Epithelial cell of proximal tubule (primary cell): ENCODE results near the gene ZC3H12D. TPM values are rescaled to one million over a fixed set of nuclear protein-coding genes. Genes with fewer than 3 reads are reported as not detected.

Source experiments
- DNase-seq: peaks from one replicate; pipeline ENCODE4 v3.0.0-alpha.2; 2011; ENCODE audit warnings: low read depth
- H3K4me3 ChIP-seq: 2 replicates; pipeline ENCODE4 v1.5.1; 2011; ENCODE audit warnings: low read depth, mild to moderate bottlenecking, low read length
- total RNA-seq: library from RNA; depleted of rRNA; stranded (reverse); fragments of >200 nt; gene quantifications from 2 replicates; pipeline ENCODE4 v1.2.3, GENCODE V29; 2015
- TF ChIP-seq, protein P1 (sequence below): conservative IDR thresholded peaks from 2 replicates; pipeline ENCODE4 v1.5.1; 2012; ENCODE audit warnings: low read depth, mild to moderate bottlenecking, low read length

Gene ZC3H12D
- total RNA-seq, 1 donor from 2014 or later: 0.17 TPM

- TF ChIP-seq, protein P1, sequence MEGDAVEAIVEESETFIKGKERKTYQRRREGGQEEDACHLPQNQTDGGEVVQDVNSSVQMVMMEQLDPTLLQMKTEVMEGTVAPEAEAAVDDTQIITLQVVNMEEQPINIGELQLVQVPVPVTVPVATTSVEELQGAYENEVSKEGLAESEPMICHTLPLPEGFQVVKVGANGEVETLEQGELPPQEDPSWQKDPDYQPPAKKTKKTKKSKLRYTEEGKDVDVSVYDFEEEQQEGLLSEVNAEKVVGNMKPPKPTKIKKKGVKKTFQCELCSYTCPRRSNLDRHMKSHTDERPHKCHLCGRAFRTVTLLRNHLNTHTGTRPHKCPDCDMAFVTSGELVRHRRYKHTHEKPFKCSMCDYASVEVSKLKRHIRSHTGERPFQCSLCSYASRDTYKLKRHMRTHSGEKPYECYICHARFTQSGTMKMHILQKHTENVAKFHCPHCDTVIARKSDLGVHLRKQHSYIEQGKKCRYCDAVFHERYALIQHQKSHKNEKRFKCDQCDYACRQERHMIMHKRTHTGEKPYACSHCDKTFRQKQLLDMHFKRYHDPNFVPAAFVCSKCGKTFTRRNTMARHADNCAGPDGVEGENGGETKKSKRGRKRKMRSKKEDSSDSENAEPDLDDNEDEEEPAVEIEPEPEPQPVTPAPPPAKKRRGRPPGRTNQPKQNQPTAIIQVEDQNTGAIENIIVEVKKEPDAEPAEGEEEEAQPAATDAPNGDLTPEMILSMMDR: no peak
- no peak overlapping the region for H3K4me3 ChIP-seq
- no peak for DNase-seq
These were observed 75.2 kb downstream of the ZC3H12D start for GRCh38 chr6:149409617-149410016.

GRCh38 chr6:149405823-149406765 is 78.7 kb downstream of the ZC3H12D start:
- TF ChIP-seq, protein P1: no peak
- H3K4me3 ChIP-seq: no peak overlapping the region
- DNase-seq: no peak

DNA sequence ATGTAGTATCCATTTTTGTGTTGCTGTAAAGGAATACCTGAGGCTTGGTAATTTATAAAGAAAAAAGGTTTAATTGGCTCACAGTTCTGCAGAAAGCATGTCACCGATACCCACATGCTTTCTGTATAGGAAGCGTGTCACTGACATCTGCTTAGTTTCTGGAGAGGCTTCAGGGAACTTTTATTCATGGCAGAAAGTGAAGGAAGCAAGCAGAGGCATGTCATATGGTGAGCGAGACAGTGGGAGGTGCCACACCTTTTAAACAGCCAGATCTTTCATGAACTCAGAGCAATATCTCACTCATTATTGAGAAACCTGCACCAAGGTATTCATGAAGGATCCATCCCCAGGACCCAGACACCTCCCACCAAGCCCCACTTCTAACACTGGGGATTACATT is 81.3 kb downstream of the ZC3H12D start:
- no peak for DNase-seq
- TF ChIP-seq, protein P1: no peak
- H3K4me3 ChIP-seq: no peak overlapping the region

GRCh38 chr6:149400050-149400449 is 84.8 kb downstream of the ZC3H12D start, which contains the start of gene SUMO4:
Gene SUMO4 (plus strand): TSS chr6:149400262. CDS start chr6:149400392, 130 bp downstream.
- no peak within 1 kb of the TSS for H3K4me3 ChIP-seq
- TF ChIP-seq, protein P1: no peak

GRCh38 chr6:149397384-149397783 is 87.4 kb downstream of the ZC3H12D start:
- no peak overlapping the region for H3K4me3 ChIP-seq
- no peak for DNase-seq
- TF ChIP-seq, protein P1: no peak

More at GRCh38 chr6:149400050-149400449, 84.8 kb downstream of the ZC3H12D start, which contains the start of gene SUMO4:
- DNase-seq: no peak

Other genes with a start within 250 kb of the ZC3H12D start
- gene TAB2, start 167.3 kb downstream of the ZC3H12D start, total RNA-seq: 16.9 and 18.7 TPM in 2 replicates
- not detected in 2 replicates for gene SUMO4, start 84.8 kb downstream of the ZC3H12D start, total RNA-seq
- gene PPIL4, start 61.0 kb upstream of the ZC3H12D start, total RNA-seq: 20.9 and 33.0 TPM in 2 replicates
- 35.3 and 38.0 TPM in 2 replicates for gene GINM1, start 81.4 kb upstream of the ZC3H12D start, total RNA-seq
- 16.3 and 17.7 TPM in 2 replicates for gene KATNA1, start 163.7 kb upstream of the ZC3H12D start, total RNA-seq
- 10.1 and 11.4 TPM in 2 replicates for gene LATS1, start 233.1 kb upstream of the ZC3H12D start, total RNA-seq